ENCODE results near the gene NPNT. TPM values are rescaled to one million over a fixed set of nuclear protein-coding genes. Genes with fewer than 3 reads are reported as not detected.

NPNT gene
- total and polyA plus RNA-seq, 12 donors: 1.7 to 32.6 (median 4.3) TPM

GRCh38 chr4:105944540-105944939 is 49.3 kb downstream of the NPNT start:
- 17 to 22% methylated on average over 1 of the region's 1 CpG for WGBS, 2 donors
- TF ChIP-seq CTCF (IDR thresholded peaks at IDR 0.05): no peak
- Histone ChIP-seq H3K27ac (peak overlapping the region in 2 of 10 donors; percentile 11 to 13), H3K27me3 (no peaks in the 10 kb centered on the region), H3K4me1 (peaks cover 0 to 9% (median 0%) of the 10 kb centered on the region in 9 donors), H3K9me3 (peaks cover 0 to 22% (median 0%) of the 10 kb centered on the region in 11 donors), H3K36me3 (no peaks in the 10 kb centered on the region), H3K4me3 (no peak overlapping the region)
- ATAC-seq (peak in 5 of 8 donors; percentile 37 to 80 (median 54)), DNase-seq (peak in 1 of 2 donors; percentile 8)
- intact Hi-C loops (cut with DNase I): no loop called here

GRCh38 chr4:105946771-105947170 is 51.5 kb downstream of the NPNT start:
- ATAC-seq: no peak
- Histone ChIP-seq H3K4me3 (no peak overlapping the region), H3K27me3 (no peaks in the 10 kb centered on the region), H3K27ac (no peak overlapping the region), H3K9me3 (peaks cover 0 to 22% (median 0%) of the 10 kb centered on the region in 11 donors), H3K36me3 (no peaks in the 10 kb centered on the region), H3K4me1 (peaks cover 0 to 9% (median 0%) of the 10 kb centered on the region in 9 donors)
- intact Hi-C loops (cut with DNase I): no loop called here
- TF ChIP-seq CTCF (IDR thresholded peaks at IDR 0.05): no peak
- no peak for DNase-seq
- 71 to 72% methylated on average over 3 of the region's 3 CpGs for WGBS, 2 donors

- ATAC-seq: no peak
- Histone ChIP-seq H3K27ac (no peak overlapping the region), H3K9me3 (peaks cover 0 to 14% (median 0%) of the 10 kb centered on the region in 11 donors), H3K36me3 (no peaks in the 10 kb centered on the region), H3K4me1 (no peaks in the 10 kb centered on the region), H3K4me3 (no peak overlapping the region), H3K27me3 (no peaks in the 10 kb centered on the region)
- no peak for TF ChIP-seq CTCF (IDR thresholded peaks at IDR 0.05)
- no peak for DNase-seq
- 90 to 92% methylated on average over 5 of the region's 5 CpGs for WGBS, 2 donors
- intact Hi-C loops (cut with DNase I): no loop called here
Measured at GRCh38 chr4:105950701-105951100, 55.4 kb downstream of the NPNT start.

- no peak overlapping the region for H3K4me3 ChIP-seq
- no peak for DNase-seq
- no peaks in the 10 kb centered on the region for H3K27me3 ChIP-seq
- no peak for TF ChIP-seq CTCF (IDR thresholded peaks at IDR 0.05)
- H3K27ac ChIP-seq: no peak overlapping the region
- no peaks in the 10 kb centered on the region for H3K4me1 ChIP-seq
- intact Hi-C loops (cut with DNase I): no loop called here
- peaks cover 0 to 9% (median 0%) of the 10 kb centered on the region in 11 donors for H3K9me3 ChIP-seq
- ATAC-seq: no peak
- no peaks in the 10 kb centered on the region for H3K36me3 ChIP-seq
- 56 to 59% methylated on average over 3 of the region's 3 CpGs for WGBS, 2 donors
Measured at GRCh38 chr4:105951198-105951597, 55.9 kb downstream of the NPNT start.
